GM12874 (cell line): ENCODE measurements around the gene GPC1.

ENCODE experiments used
- CTCF ChIP-seq: IDR thresholded peaks from 2 replicates; pipeline ENCODE4 v1.5.1; 2011; ENCODE audit warnings: low read depth, mild to moderate bottlenecking, control low read depth, low read length, moderate library complexity; ENCODE audit not compliant: insufficient read depth

GPC1 gene

DNA sequence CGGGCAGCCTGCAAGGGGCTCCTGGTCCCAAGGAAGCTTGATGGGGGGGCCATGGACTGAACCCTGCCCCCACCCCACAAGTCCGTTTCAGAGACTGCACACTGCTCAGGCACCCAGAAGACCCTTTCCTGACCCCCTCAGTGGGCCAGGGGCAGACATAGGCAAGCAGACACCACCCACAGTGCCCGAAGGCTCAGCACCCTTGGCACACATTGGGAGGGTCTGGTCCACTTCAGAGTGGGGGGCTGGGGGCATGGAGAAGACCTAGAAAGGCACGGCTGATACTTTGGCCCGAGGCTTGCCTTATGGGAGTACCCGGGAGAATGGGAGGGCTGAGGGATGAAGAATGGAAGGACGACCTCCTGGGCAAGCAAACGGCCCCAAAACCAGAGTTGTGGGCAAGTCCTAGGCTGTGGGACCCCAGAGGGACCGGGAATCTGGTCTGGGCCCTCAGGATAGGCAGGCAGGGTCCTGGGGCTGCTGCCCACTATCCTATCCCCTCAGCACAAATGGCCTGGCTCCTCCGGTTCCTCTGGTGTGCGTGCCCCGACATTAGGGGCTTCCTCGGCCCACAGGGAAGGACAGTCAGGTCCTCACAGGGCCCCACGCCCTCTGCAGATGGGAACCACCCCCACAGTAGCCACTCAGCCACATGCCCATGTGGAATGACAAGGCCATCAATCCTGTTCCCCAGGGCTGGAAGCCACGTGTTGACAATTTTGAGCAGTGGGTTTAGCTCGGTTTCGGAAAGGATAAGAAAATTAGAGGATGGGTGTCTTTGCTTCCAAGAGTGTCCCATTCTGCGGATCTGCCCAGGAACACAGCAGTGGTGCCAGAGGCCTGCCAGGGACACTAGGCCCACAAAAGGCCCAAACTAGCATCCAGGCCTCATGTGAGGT, 15.0 kb upstream of the GPC1 start:
- TF ChIP-seq CTCF = no peak

DNA sequence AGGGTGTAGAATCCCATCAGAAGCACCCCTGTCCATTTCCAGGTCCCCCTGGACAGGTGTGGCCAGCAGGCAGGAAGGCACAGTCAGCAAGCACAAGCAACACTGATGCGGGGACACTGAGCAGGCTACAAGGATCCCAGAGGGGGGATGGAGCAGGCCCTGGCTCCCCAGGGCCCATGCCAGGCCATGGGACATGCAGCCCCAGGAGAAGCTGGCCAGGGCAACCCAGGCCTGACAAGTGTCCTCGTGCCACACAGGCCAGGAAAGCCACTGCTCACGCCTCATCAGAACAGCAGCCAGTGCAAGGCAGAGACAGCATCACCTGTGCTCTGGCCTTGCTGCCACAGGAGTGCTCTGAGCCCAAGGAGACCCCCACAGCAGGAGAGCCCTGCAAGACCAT, 14.1 kb upstream of the GPC1 start:
- no peak for TF ChIP-seq CTCF

GRCh38 chr2:240422658-240423329, 12.7 kb upstream of the GPC1 start:
- no peak for TF ChIP-seq CTCF

- no peak for TF ChIP-seq CTCF
Observed at GRCh38 chr2:240423788-240424191, 11.7 kb upstream of the GPC1 start.

DNA sequence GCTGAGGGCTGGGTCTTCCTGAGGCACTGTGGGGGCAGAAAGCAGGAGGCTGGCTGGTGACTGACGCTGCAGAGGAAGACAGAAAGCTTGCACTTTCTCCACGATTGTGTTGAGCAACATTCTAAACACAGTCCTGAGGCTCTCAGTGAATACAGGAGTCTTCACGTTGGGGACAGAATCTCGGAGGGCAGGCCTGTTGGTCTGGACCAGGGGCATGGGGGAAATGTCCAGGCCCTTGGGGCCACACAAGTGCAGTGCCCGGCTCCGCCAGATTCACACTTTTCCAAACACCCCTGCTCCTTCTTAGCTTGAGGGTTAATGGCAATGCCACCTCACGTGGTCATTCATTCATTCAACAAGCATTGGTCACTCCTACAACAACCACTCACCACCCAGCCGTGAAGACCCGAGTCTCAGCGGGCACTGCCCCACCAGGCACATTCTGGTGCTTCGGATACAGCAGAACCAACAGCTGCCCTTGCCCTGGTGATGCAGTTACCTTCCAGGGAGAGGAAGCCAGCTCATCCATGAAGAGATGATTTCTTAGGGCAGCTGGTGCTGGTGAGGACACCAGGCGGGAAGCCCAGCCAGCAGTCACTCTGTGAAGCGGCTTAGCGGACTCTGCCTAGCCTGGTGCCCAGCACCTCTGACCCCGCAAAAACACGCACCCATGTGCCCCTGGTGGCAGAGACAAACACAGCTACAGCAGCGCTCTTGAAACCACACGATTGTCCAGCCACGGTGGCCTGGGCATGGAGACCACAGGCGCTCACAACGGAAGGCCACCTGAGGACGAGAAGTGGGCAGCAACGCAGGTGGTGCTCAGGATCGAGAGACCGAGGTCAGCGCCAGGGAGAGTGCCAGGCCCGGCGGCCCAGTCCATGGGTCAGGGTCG, 10.9 kb upstream of the GPC1 start:
- TF ChIP-seq CTCF = no peak

GRCh38 chr2:240425236-240425615, 10.2 kb upstream of the GPC1 start:
- TF ChIP-seq CTCF = no peak

DNA sequence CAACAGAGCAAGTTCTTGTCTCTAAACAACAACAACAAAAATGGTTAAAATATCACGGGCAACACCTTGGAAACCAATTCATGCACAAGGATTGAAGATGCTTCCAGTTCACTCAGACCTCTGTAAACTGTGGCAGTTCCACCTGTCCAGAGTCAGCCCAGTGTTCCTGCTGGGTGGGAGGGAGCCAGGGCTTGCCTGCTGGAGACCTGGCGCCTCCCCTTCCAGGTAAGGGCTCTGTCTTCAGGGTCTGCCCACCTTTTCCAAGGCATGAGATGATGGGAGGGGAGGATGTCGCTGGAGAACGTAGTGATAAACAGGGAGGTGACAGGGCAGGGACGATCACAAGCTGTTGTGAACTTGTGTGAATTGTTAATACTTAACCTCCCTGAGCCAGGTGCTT, 9.8 kb upstream of the GPC1 start:
- TF ChIP-seq CTCF = no peak
